ENCODE measurements around the gene SP3. TPM values are rescaled to one million over a fixed set of nuclear protein-coding genes. Genes with fewer than 3 reads are reported as not detected.

SP3 gene
- total RNA-seq, 2 donors from 2014 or later: 41.0 to 42.8 TPM

DNA sequence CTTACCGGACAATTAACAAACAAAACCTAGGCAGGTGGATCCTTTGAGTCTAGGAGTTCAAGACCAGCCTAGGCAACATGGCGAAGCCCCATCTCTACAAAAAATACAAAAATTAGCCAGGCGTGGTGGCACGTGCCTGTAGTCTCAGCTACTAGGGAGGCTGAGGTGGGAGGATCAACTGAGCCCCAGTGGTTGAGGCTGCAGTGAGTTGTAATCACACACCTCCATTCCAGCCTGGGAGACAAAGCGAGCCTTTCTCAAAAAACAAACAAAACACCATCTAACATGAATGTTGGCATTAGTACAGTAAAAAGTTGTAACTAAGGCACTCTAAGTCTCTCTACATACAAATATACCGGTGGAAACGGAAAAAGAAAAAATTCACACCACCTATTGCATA, 5.3 kb downstream of the SP3 start:
- no peak for DNase-seq
- ATAC-seq: no peak
- Histone ChIP-seq H3K27me3 (no peaks in the 10 kb centered on the region), H3K27ac (peak overlapping the region in 2 of 4 donors; percentile 2 to 20), H3K4me3 (no peak overlapping the region), H3K4me1 (peaks cover 58% of the 10 kb centered on the region), H3K9me3 (no peaks in the 10 kb centered on the region), H3K36me3 (replicated peaks in 1 of 2; ENCODE audit: insufficient read depth in 1 of 2, low read depth in 2 of 2) (peaks cover 6 to 7% of the 10 kb centered on the region in 2 donors)
- intact Hi-C loops (cut with DNase I): no loop called here
- TF ChIP-seq, protein P1, sequence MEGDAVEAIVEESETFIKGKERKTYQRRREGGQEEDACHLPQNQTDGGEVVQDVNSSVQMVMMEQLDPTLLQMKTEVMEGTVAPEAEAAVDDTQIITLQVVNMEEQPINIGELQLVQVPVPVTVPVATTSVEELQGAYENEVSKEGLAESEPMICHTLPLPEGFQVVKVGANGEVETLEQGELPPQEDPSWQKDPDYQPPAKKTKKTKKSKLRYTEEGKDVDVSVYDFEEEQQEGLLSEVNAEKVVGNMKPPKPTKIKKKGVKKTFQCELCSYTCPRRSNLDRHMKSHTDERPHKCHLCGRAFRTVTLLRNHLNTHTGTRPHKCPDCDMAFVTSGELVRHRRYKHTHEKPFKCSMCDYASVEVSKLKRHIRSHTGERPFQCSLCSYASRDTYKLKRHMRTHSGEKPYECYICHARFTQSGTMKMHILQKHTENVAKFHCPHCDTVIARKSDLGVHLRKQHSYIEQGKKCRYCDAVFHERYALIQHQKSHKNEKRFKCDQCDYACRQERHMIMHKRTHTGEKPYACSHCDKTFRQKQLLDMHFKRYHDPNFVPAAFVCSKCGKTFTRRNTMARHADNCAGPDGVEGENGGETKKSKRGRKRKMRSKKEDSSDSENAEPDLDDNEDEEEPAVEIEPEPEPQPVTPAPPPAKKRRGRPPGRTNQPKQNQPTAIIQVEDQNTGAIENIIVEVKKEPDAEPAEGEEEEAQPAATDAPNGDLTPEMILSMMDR (IDR thresholded peaks at IDR 0.05): no peak
- no peak for TF ChIP-seq POLR2A (IDR thresholded peaks at IDR 0.05)
- WGBS, 2 donors: 63 to 73% methylated on average over 7 of the region's 7 CpGs

DNA sequence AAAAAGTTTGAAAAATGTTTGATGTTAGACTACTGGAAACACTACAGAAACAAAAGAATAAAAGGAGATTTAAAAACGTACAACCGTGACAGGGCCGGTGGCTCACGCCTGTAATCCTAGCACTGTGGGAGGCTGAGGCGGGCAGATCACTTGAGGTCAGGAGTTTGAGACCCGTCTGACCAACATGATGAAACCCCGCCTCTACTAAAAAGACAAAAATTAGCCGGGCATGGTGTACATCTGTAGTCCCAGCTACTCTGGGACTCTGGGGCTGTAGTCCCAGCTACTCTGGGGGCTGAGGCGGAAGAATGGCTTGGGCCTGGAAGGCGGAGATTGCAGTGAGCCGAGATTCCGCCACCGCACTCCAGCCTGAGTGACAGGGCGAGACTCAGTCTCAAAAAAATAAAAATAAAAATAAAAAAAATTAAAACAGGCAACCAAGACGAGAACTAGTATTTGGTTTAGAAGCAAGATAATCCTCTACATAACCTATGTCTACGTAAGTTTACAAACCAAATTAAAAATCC, 5.8 kb downstream of the SP3 start:
- Histone ChIP-seq H3K4me1 (peaks cover 63% of the 10 kb centered on the region), H3K9me3 (no peaks in the 10 kb centered on the region), H3K4me3 (no peak overlapping the region), H3K27me3 (no peaks in the 10 kb centered on the region), H3K27ac (peak overlapping the region in 1 of 4 donors; percentile 20), H3K36me3 (replicated peaks in 1 of 2; ENCODE audit: insufficient read depth in 1 of 2, low read depth in 2 of 2) (peaks cover 6 to 9% of the 10 kb centered on the region in 2 donors)
- ATAC-seq (no peak), DNase-seq (no peak)
- no peak for TF ChIP-seq POLR2A (IDR thresholded peaks at IDR 0.05)
- TF ChIP-seq, protein P1 (IDR thresholded peaks at IDR 0.05): no peak
- WGBS, 2 donors: 90 to 92% methylated on average over 16 of the region's 16 CpGs
- intact Hi-C loops (cut with DNase I): no loop called here

DNA sequence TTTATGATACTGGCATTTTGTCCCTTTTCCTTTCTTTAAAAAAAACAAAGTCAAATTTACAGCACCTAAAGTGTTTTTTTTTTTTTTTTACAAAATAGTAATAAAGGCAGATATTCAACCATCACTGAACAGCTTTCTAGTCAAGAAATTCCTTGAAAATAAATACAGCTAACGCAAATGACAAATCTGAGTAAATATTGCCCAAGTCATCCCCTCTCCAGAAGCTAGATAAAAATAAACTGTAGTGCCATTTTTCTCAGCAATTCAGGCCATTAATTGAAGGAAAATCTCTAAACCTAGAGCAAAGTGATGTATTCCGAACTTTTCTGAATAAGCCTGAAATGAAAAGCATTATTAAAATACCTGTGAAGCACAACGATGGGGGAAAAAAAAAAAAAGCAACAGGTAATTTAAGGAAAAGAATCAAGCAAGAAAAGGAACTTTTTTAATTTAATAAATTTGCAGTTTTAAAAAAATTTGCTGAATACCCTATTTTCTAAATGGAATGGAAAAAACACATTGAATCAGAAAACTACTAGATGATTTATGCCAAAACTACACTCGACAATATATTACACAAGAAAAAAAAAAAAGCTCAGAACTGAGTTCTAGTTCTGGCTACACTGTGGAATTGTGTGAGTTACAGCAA, 6.9 kb downstream of the SP3 start:
- H3K27me3 ChIP-seq: no peaks in the 10 kb centered on the region
- no peak for TF ChIP-seq POLR2A (IDR thresholded peaks at IDR 0.05)
- TF ChIP-seq, protein P1 (IDR thresholded peaks at IDR 0.05): no peak
- H3K4me3 ChIP-seq: no peak overlapping the region
- intact Hi-C loops (cut with DNase I): no loop called here
- H3K27ac ChIP-seq: no peak overlapping the region
- WGBS, 2 donors: 46 to 53% methylated on average over 4 of the region's 4 CpGs
- peaks cover 6 to 9% of the 10 kb centered on the region in 2 donors for H3K36me3 ChIP-seq (replicated peaks in 1 of 2; ENCODE audit: insufficient read depth in 1 of 2, low read depth in 2 of 2)
- peaks cover 72% of the 10 kb centered on the region for H3K4me1 ChIP-seq
- H3K9me3 ChIP-seq: no peaks in the 10 kb centered on the region
- no peak for ATAC-seq
- DNase-seq: no peak

DNA sequence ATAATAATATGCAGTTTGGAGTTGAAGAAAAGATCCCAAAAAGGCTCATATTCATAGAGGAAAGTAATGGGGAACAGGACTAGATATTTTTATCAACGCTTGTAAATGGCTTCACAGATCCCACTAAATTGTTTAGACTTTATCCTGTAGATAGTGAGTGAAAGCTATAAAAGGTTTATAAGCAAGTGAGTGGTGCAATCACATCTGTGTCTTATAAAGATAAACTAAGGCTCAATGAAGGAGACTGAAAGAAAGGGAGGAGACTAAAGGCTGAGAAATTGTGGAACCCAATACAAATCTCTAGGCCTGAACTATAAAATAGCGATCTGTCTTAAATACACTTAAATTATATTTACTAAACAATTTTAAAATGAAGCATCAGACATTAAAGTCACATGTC, 7.7 kb downstream of the SP3 start:
- WGBS, 2 donors: 47 to 56% methylated on average over 2 of the region's 2 CpGs
- ATAC-seq: no peak
- no peak overlapping the region for H3K27ac ChIP-seq
- no peaks in the 10 kb centered on the region for H3K27me3 ChIP-seq
- no peaks in the 10 kb centered on the region for H3K9me3 ChIP-seq
- H3K4me3 ChIP-seq: no peak overlapping the region
- no peak for DNase-seq
- peaks cover 75% of the 10 kb centered on the region for H3K4me1 ChIP-seq
- no peak for TF ChIP-seq POLR2A (IDR thresholded peaks at IDR 0.05)
- TF ChIP-seq, protein P1 (IDR thresholded peaks at IDR 0.05): no peak
- intact Hi-C loops (cut with DNase I): no loop called here
- peaks cover 6 to 9% of the 10 kb centered on the region in 2 donors for H3K36me3 ChIP-seq (replicated peaks in 1 of 2; ENCODE audit: insufficient read depth in 1 of 2, low read depth in 2 of 2)

DNA sequence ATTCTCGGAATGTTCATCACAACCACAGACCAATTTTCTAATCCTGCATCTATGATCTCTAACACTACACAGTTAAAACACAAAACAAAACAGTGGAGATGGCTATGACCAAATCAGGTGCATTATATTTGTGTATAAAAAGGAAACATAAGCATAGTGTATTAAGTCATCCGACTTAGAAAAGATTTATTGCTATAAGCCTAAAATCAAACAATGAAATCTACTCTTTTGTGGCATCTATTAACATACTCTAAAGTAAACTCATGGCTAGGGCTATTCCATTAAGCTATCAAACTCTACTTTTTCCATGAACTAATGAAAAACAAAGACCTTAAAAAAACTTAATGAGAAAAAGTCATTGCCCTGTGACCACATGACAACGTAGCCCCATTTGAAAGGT, 8.7 kb downstream of the SP3 start:
- Histone ChIP-seq H3K36me3 (replicated peaks in 1 of 2; ENCODE audit: insufficient read depth in 1 of 2, low read depth in 2 of 2) (peaks cover 6 to 9% of the 10 kb centered on the region in 2 donors), H3K4me1 (peaks cover 70% of the 10 kb centered on the region), H3K27ac (no peak overlapping the region), H3K4me3 (no peak overlapping the region), H3K9me3 (no peaks in the 10 kb centered on the region), H3K27me3 (no peaks in the 10 kb centered on the region)
- 51 to 58% methylated on average over 3 of the region's 3 CpGs for WGBS, 2 donors
- no peak for DNase-seq
- no peak for ATAC-seq
- intact Hi-C loops (cut with DNase I): no loop called here
- TF ChIP-seq, protein P1 (IDR thresholded peaks at IDR 0.05): no peak
- TF ChIP-seq POLR2A (IDR thresholded peaks at IDR 0.05): no peak

Data from body of pancreas (tissue), 4 donors.